ENCODE results near the gene EXOC2.

The EXOC2 gene

GRCh38 chr6:438634-439170 lies 254.2 kb downstream of the EXOC2 start:
- ATAC-seq (replicated peaks; ENCODE audit: extremely low read depth, poor library complexity, severe bottlenecking) (no peak), DNase-seq (ENCODE audit: low spot score in 2 of 2) (no peak)
- no peaks in the 10 kb centered on the region for H3K36me3 Mint-ChIP-seq (ENCODE audit: insufficient read depth)
- no peaks in the 10 kb centered on the region for H3K9me3 Mint-ChIP-seq
- H3K4me1 Mint-ChIP-seq = peaks cover 10% of the 10 kb centered on the region
- no peak overlapping the region for H3K4me3 Mint-ChIP-seq
- H3K27ac Mint-ChIP-seq (ENCODE audit: low read depth) = no peak overlapping the region
- H3K27me3 Mint-ChIP-seq = no peaks in the 10 kb centered on the region

GRCh38 chr6:437037-437392 lies 255.9 kb downstream of the EXOC2 start:
- H3K4me1 Mint-ChIP-seq = peaks cover 17% of the 10 kb centered on the region
- no peak overlapping the region for H3K27ac Mint-ChIP-seq (ENCODE audit: low read depth)
- no peaks in the 10 kb centered on the region for H3K9me3 Mint-ChIP-seq
- H3K27me3 Mint-ChIP-seq = no peaks in the 10 kb centered on the region
- DNase-seq (ENCODE audit: low spot score in 2 of 2) (no peak), ATAC-seq (replicated peaks; ENCODE audit: extremely low read depth, poor library complexity, severe bottlenecking) (no peak)
- H3K4me3 Mint-ChIP-seq = no peak overlapping the region
- H3K36me3 Mint-ChIP-seq (ENCODE audit: insufficient read depth) = no peaks in the 10 kb centered on the region

GRCh38 chr6:436308-437036 lies 256.5 kb downstream of the EXOC2 start:
- H3K9me3 Mint-ChIP-seq = no peaks in the 10 kb centered on the region
- H3K4me1 Mint-ChIP-seq = peaks cover 21% of the 10 kb centered on the region
- ATAC-seq (replicated peaks; ENCODE audit: extremely low read depth, poor library complexity, severe bottlenecking) = no peak
- no peak overlapping the region for H3K27ac Mint-ChIP-seq (ENCODE audit: low read depth)
- no peak overlapping the region for H3K4me3 Mint-ChIP-seq
- no peaks in the 10 kb centered on the region for H3K36me3 Mint-ChIP-seq (ENCODE audit: insufficient read depth)
- DNase-seq (ENCODE audit: low spot score in 2 of 2) = no peak
- no peaks in the 10 kb centered on the region for H3K27me3 Mint-ChIP-seq

GRCh38 chr6:435441-436307 lies 257.3 kb downstream of the EXOC2 start:
- no peaks in the 10 kb centered on the region for H3K36me3 Mint-ChIP-seq (ENCODE audit: insufficient read depth)
- H3K4me3 Mint-ChIP-seq = no peak overlapping the region

More at GRCh38 chr6:435441-436307, 257.3 kb downstream of the EXOC2 start:
- ATAC-seq (replicated peaks; ENCODE audit: extremely low read depth, poor library complexity, severe bottlenecking) (no peak), DNase-seq (ENCODE audit: low spot score in 2 of 2) (no peak)
- Mint-ChIP-seq H3K9me3 (no peaks in the 10 kb centered on the region), H3K27ac (ENCODE audit: low read depth) (no peak overlapping the region), H3K4me1 (peaks cover 26% of the 10 kb centered on the region), H3K27me3 (no peaks in the 10 kb centered on the region)

Data from central memory CD8-positive, alpha-beta T cell (primary cell).